HepG2 (cell line): ENCODE data around the gene ITGB5. TPM values are rescaled to one million over a fixed set of nuclear protein-coding genes. Genes with fewer than 3 reads are reported as not detected.
A peak's percentile ranks its signal among the peaks of the same experiment; 100 is the strongest.

Experiments used
- BHLHE40 ChIP-seq: IDR thresholded peaks from 2 replicates; pipeline ENCODE4 v1.6.1; 2011; ENCODE audit warnings: low read length, improper control_type of control experiment
- BORCS8-MEF2B ChIP-seq: sonication (generic); formaldehyde crosslinking; IDR thresholded peaks from 2 replicates; pipeline ENCODE4 v1.8.0; 2022; ENCODE audit warnings: mild to moderate bottlenecking, missing genetic modification reagents
- MAFF ChIP-seq: IDR thresholded peaks from 2 replicates; pipeline ENCODE4 v1.6.1; 2011; ENCODE audit warnings: low read depth, low read length, improper control_type of control experiment
- MEIS1 ChIP-seq: sonication (generic); formaldehyde crosslinking; IDR thresholded peaks from 2 replicates; pipeline ENCODE4 v1.9.0; 2021; ENCODE audit warnings: mild to moderate bottlenecking, missing genetic modification reagents, moderate library complexity, borderline replicate concordance
- NCOA1 ChIP-seq: sonication (generic); formaldehyde crosslinking; IDR thresholded peaks from 2 replicates; pipeline ENCODE4 v1.9.0; 2021; ENCODE audit warnings: missing genetic modification reagents
- NFE2 ChIP-seq: sonication (generic); formaldehyde crosslinking; IDR thresholded peaks from 2 replicates; pipeline ENCODE4 v1.4.0; 2020; ENCODE audit warnings: missing genetic modification reagents
- RBM39 ChIP-seq: fragments of 200-400 bp; formaldehyde crosslinking; IDR thresholded peaks from one replicate; pipeline ENCODE4 v1.6.1; 2018; ENCODE audit warnings: antibody characterized with exemption, mild to moderate bottlenecking, low read depth, low read length; ENCODE audit not compliant: poor library complexity, severe bottlenecking
- SIX1 ChIP-seq: sonication (generic); formaldehyde crosslinking; IDR thresholded peaks from 2 replicates; pipeline ENCODE4 v1.4.0; 2020; ENCODE audit warnings: missing genetic modification reagents, borderline replicate concordance
- TBX2 ChIP-seq: sonication (generic); formaldehyde crosslinking; IDR thresholded peaks from 2 replicates; pipeline ENCODE4 v1.5.0; 2020; ENCODE audit warnings: missing genetic modification reagents, mild to moderate bottlenecking, borderline replicate concordance
- ZFP36L1 ChIP-seq: sonication (generic); formaldehyde crosslinking; IDR thresholded peaks from 2 replicates; pipeline ENCODE4 v1.8.0; 2022; ENCODE audit warnings: mild to moderate bottlenecking, missing genetic modification reagents, moderate library complexity
- ZNF709 ChIP-seq: sonication (generic); formaldehyde crosslinking; IDR thresholded peaks from 2 replicates; pipeline ENCODE4 v1.5.0; 2020; ENCODE audit warnings: mild to moderate bottlenecking, missing genetic modification reagents
- ZNF713 ChIP-seq: sonication (generic); formaldehyde crosslinking; IDR thresholded peaks from 2 replicates; pipeline ENCODE4 v1.4.0; 2020; ENCODE audit warnings: mild to moderate bottlenecking, missing genetic modification reagents
- polyA plus RNA-seq, 8 experiments: library from polyadenylated mRNA; depleted of rRNA in 3 of 8; stranded (reverse) in 7 of 8; unstranded in 1 of 8; fragments of >200 nt; fragmentation: Illumina TruSeq in 4 of 8; extraction: Trizol in 4 of 8; gene quantifications; 2 replicates each; pipeline versions ENCODE4 v1.2.1 to v1.2.3, GENCODE V29; 2011 to 2016; ENCODE audit warnings: low read depth in 4 of 8, missing spikeins in 1 of 8, mixed read lengths in 1 of 8; ENCODE audit not compliant: insufficient read depth in 1 of 8
- total RNA-seq, 5 experiments: library from RNA; depleted of rRNA; stranded (reverse); fragments of >200 nt; fragmentation: Illumina TruSeq; extraction: Trizol; gene quantifications; 2 replicates each; pipeline ENCODE4 v1.2.3, GENCODE V29; 2016; ENCODE audit warnings: low read depth in 1 of 5
- TF ChIP-seq, protein P1 (sequence below): IDR thresholded peaks from 2 replicates; pipeline ENCODE4 v1.6.1; 2016; ENCODE audit warnings: low read depth, missing genetic modification reagents, missing compliant biosample characterization
- TF ChIP-seq, protein P2 (sequence below): sonication (generic); formaldehyde crosslinking; IDR thresholded peaks from 2 replicates; pipeline ENCODE4 v1.9.0; 2021; ENCODE audit warnings: missing genetic modification reagents, mild to moderate bottlenecking, borderline replicate concordance
- TF ChIP-seq, protein P3 (sequence below): IDR thresholded peaks from 2 replicates; pipeline ENCODE4 v1.6.1; 2016

Gene ITGB5
- total and polyA plus RNA-seq, 2 of the 13 experiments (the other 11 are each of a cell fraction or from before 2014, with no cell fraction given): 74.1 to 343 TPM

DNA sequence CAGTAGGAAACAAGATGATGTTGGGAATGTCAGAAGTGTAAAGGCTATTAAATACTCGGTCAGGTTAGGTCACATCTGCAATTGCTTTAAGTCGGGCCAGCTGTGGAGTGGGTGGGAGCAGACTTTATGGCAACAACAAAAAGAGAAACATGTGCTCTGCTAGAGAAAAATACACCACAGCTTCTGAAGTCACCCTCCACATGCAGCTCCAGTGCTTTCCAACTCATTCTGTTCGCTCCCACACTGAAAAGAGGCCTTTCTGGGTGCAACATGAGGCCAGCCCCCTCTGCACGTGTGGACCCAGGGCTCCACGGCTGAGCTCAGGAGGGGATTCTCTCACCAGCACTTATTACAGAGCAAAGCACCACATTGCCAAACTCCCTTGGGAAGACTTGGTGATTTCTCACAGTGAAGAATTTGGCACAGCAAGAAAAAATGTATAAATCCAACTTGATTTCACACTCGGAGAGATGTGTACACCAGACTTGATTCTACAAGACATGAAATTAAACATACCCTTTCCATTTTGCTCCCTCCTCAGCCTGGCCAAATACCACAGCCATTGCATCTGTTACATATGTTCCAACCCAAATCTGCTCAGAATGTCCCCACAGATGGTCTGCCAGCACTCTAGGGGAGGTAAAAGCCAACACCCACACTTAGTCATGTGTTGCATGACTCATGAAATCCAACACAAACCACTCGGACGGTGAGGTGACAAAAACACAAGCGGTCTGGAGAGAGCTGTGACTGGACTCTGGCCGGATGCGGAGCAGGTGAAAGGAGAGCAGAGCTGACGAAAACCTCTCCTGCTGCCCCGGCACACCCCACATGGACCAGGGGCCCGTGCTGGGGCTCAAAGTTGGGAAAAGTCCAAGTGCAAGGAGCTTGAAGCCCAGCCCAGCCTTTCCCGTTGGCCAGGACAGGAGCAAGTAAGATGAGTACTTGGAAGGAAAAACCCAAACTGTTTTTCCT is 74.6 kb downstream of the ITGB5 start (continued):
- peak; percentile 78; the same call in 1 of the 2 replicates for TF ChIP-seq TBX2 (CRISPR knock-in tag)
- peak; percentile 53; the same call in 1 of the 2 replicates for TF ChIP-seq ZNF709 (CRISPR knock-in tag)
- TF ChIP-seq, protein P1, sequence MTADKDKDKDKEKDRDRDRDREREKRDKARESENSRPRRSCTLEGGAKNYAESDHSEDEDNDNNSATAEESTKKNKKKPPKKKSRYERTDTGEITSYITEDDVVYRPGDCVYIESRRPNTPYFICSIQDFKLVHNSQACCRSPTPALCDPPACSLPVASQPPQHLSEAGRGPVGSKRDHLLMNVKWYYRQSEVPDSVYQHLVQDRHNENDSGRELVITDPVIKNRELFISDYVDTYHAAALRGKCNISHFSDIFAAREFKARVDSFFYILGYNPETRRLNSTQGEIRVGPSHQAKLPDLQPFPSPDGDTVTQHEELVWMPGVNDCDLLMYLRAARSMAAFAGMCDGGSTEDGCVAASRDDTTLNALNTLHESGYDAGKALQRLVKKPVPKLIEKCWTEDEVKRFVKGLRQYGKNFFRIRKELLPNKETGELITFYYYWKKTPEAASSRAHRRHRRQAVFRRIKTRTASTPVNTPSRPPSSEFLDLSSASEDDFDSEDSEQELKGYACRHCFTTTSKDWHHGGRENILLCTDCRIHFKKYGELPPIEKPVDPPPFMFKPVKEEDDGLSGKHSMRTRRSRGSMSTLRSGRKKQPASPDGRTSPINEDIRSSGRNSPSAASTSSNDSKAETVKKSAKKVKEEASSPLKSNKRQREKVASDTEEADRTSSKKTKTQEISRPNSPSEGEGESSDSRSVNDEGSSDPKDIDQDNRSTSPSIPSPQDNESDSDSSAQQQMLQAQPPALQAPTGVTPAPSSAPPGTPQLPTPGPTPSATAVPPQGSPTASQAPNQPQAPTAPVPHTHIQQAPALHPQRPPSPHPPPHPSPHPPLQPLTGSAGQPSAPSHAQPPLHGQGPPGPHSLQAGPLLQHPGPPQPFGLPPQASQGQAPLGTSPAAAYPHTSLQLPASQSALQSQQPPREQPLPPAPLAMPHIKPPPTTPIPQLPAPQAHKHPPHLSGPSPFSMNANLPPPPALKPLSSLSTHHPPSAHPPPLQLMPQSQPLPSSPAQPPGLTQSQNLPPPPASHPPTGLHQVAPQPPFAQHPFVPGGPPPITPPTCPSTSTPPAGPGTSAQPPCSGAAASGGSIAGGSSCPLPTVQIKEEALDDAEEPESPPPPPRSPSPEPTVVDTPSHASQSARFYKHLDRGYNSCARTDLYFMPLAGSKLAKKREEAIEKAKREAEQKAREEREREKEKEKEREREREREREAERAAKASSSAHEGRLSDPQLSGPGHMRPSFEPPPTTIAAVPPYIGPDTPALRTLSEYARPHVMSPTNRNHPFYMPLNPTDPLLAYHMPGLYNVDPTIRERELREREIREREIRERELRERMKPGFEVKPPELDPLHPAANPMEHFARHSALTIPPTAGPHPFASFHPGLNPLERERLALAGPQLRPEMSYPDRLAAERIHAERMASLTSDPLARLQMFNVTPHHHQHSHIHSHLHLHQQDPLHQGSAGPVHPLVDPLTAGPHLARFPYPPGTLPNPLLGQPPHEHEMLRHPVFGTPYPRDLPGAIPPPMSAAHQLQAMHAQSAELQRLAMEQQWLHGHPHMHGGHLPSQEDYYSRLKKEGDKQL (CRISPR knock-in tag): 0 out of 2 replicates have a peak, but pooled peaks have one; percentile 21
- peak; percentile 58; the same call in 1 of the 2 replicates for TF ChIP-seq MAFF
- TF ChIP-seq SIX1: no peak
- no peak for TF ChIP-seq RBM39
- TF ChIP-seq BORCS8-MEF2B: no peak
- no peak for TF ChIP-seq NCOA1
- TF ChIP-seq, protein P2, sequence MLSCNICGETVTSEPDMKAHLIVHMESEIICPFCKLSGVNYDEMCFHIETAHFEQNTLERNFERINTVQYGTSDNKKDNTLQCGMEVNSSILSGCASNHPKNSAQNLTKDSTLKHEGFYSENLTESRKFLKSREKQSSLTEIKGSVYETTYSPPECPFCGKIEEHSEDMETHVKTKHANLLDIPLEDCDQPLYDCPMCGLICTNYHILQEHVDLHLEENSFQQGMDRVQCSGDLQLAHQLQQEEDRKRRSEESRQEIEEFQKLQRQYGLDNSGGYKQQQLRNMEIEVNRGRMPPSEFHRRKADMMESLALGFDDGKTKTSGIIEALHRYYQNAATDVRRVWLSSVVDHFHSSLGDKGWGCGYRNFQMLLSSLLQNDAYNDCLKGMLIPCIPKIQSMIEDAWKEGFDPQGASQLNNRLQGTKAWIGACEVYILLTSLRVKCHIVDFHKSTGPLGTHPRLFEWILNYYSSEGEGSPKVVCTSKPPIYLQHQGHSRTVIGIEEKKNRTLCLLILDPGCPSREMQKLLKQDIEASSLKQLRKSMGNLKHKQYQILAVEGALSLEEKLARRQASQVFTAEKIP (CRISPR knock-in tag): no peak
- TF ChIP-seq, protein P3, sequence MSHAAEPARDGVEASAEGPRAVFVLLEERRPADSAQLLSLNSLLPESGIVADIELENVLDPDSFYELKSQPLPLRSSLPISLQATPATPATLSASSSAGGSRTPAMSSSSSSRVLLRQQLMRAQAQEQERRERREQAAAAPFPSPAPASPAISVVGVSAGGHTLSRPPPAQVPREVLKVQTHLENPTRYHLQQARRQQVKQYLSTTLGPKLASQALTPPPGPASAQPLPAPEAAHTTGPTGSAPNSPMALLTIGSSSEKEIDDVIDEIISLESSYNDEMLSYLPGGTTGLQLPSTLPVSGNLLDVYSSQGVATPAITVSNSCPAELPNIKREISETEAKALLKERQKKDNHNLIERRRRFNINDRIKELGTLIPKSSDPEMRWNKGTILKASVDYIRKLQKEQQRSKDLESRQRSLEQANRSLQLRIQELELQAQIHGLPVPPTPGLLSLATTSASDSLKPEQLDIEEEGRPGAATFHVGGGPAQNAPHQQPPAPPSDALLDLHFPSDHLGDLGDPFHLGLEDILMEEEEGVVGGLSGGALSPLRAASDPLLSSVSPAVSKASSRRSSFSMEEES (CRISPR knock-in tag): peak; percentile 86
- peak; percentile 60 for TF ChIP-seq BHLHE40
- no peak for TF ChIP-seq MEIS1
- peak; percentile 69; the same call in 1 of the 2 replicates for TF ChIP-seq ZFP36L1
- TF ChIP-seq ZNF713 (CRISPR knock-in tag): peak; percentile 82; the same call in 1 of the 2 replicates
- TF ChIP-seq NFE2 (CRISPR knock-in tag): peak; percentile 71
